KMS-11 (cell line): ENCODE measurements around the gene ANO8.

ENCODE experiments used
- H2AFZ ChIP-seq: fragments of 200-600 bp; sonication (generic); 2 replicates; pipeline ENCODE4 v1.6.1; 2016; ENCODE audit warnings: antibody characterized with exemption, mixed run types, low read depth
- H3K27ac ChIP-seq: fragments of 200-600 bp; sonication (generic); 2 replicates; pipeline ENCODE4 v1.6.1; 2016; ENCODE audit warnings: mild to moderate bottlenecking, mixed run types
- H3K27me3 ChIP-seq: fragments of 200-600 bp; sonication (generic); 2 replicates; pipeline ENCODE4 v1.6.1; 2017; ENCODE audit warnings: mild to moderate bottlenecking, low read depth, mixed run types, moderate library complexity; ENCODE audit not compliant: insufficient read depth
- H3K36me3 ChIP-seq: fragments of 200-600 bp; sonication (generic); 2 replicates; pipeline ENCODE4 v1.6.1; 2017; ENCODE audit warnings: mild to moderate bottlenecking, mixed run types; ENCODE audit not compliant: insufficient read depth
- H3K4me1 ChIP-seq: fragments of 200-600 bp; sonication (generic); 2 replicates; pipeline ENCODE4 v1.6.1; 2016; ENCODE audit warnings: mild to moderate bottlenecking, low read depth, mixed run types; ENCODE audit not compliant: poor library complexity, severe bottlenecking
- H3K4me2 ChIP-seq: fragments of 200-600 bp; sonication (generic); 2 replicates; pipeline ENCODE4 v1.7.0; 2016; ENCODE audit warnings: mild to moderate bottlenecking, mixed run types
- H3K4me3 ChIP-seq: fragments of 200-600 bp; sonication (generic); IDR thresholded peaks from 2 replicates; pipeline ENCODE4 v1.6.1; 2017; ENCODE audit warnings: low read depth, low read length, mixed read lengths; ENCODE audit not compliant: insufficient read depth
- H3K79me2 ChIP-seq: fragments of 200-600 bp; sonication (generic); 2 replicates; pipeline ENCODE4 v1.6.1; 2016; ENCODE audit warnings: low read depth, mixed run types; ENCODE audit not compliant: insufficient read depth
- H3K9ac ChIP-seq: fragments of 200-600 bp; sonication (generic); 2 replicates; pipeline ENCODE4 v1.6.1; 2016; ENCODE audit warnings: mild to moderate bottlenecking, mixed run types
- H4K20me1 ChIP-seq: fragments of 200-600 bp; sonication (generic); 2 replicates; pipeline ENCODE4 v1.6.1; 2016; ENCODE audit warnings: mild to moderate bottlenecking, mixed run types; ENCODE audit not compliant: insufficient read depth
- CTCF ChIP-seq: fragments of 200-600 bp; sonication (generic); conservative IDR thresholded peaks from 2 replicates; pipeline ENCODE4 v1.6.1; 2017; ENCODE audit warnings: low read depth, mild to moderate bottlenecking, antibody characterized with exemption, low read length, moderate library complexity, mixed read lengths

Gene ANO8

GRCh38 chr19:17341386-17341785 lies 6.7 kb upstream of the ANO8 start:
- H3K27me3 ChIP-seq = no peaks in the 10 kb centered on the region
- no peaks in the 10 kb centered on the region for H3K79me2 ChIP-seq
- H3K9ac ChIP-seq = no peak overlapping the region
- H3K27ac ChIP-seq = no peak overlapping the region
- no peaks in the 10 kb centered on the region for H3K36me3 ChIP-seq
- no peak overlapping the region for H2AFZ ChIP-seq
- no peaks in the 10 kb centered on the region for H4K20me1 ChIP-seq
- no peak overlapping the region for H3K4me3 ChIP-seq
- no peak for TF ChIP-seq CTCF
- H3K4me2 ChIP-seq = no peak overlapping the region
- H3K4me1 ChIP-seq = peaks cover 4% of the 10 kb centered on the region

- no peak overlapping the region for H2AFZ ChIP-seq
- peaks cover 3% of the 10 kb centered on the region for H3K4me1 ChIP-seq
- H3K9ac ChIP-seq = no peak overlapping the region
- H3K4me3 ChIP-seq = no peak overlapping the region
- TF ChIP-seq CTCF = no peak
- no peak overlapping the region for H3K4me2 ChIP-seq
- H3K27me3 ChIP-seq = no peaks in the 10 kb centered on the region
- H4K20me1 ChIP-seq = no peaks in the 10 kb centered on the region
- no peaks in the 10 kb centered on the region for H3K79me2 ChIP-seq
- no peak overlapping the region for H3K27ac ChIP-seq
- no peaks in the 10 kb centered on the region for H3K36me3 ChIP-seq
Observed at GRCh38 chr19:17340871-17341357, 6.3 kb upstream of the ANO8 start.

GRCh38 chr19:17340302-17340870 lies 5.7 kb upstream of the ANO8 start:
- no peak overlapping the region for H2AFZ ChIP-seq
- no peaks in the 10 kb centered on the region for H3K79me2 ChIP-seq
- no peak overlapping the region for H3K4me2 ChIP-seq
- H3K9ac ChIP-seq = no peak overlapping the region
- H4K20me1 ChIP-seq = no peaks in the 10 kb centered on the region
- no peak overlapping the region for H3K4me3 ChIP-seq
- H3K4me1 ChIP-seq = peaks cover 9% of the 10 kb centered on the region
- no peaks in the 10 kb centered on the region for H3K36me3 ChIP-seq
- TF ChIP-seq CTCF = no peak
- H3K27ac ChIP-seq = no peak overlapping the region
- no peaks in the 10 kb centered on the region for H3K27me3 ChIP-seq

GRCh38 chr19:17339088-17339741 lies 4.6 kb upstream of the ANO8 start:
- H3K4me3 ChIP-seq = no peak overlapping the region
- H3K4me2 ChIP-seq = no peak overlapping the region; the same call in 1 of the 2 replicates
- H3K79me2 ChIP-seq = no peaks in the 10 kb centered on the region
- no peak overlapping the region for H2AFZ ChIP-seq
- H3K4me1 ChIP-seq = peaks cover 14% of the 10 kb centered on the region
- no peaks in the 10 kb centered on the region for H3K36me3 ChIP-seq
- no peaks in the 10 kb centered on the region for H4K20me1 ChIP-seq
- no peak for TF ChIP-seq CTCF
- H3K27ac ChIP-seq = no peak overlapping the region
- no peaks in the 10 kb centered on the region for H3K27me3 ChIP-seq
- H3K9ac ChIP-seq = no peak overlapping the region
